ENCODE measurements around the gene ADAMTS16.

ADAMTS16 gene

GRCh38 chr5:5145651-5146529 lies 5.8 kb downstream of the ADAMTS16 start:
- no peak for DNase-seq

- DNase-seq, result no peak
Measured at GRCh38 chr5:5146530-5147160, 6.5 kb downstream of the ADAMTS16 start.

- no peak for DNase-seq
Measured at GRCh38 chr5:5149154-5149553, 9.0 kb downstream of the ADAMTS16 start.

- no peak for DNase-seq
Measured at GRCh38 chr5:5150667-5151066, 10.5 kb downstream of the ADAMTS16 start.

GRCh38 chr5:5154733-5155132 lies 14.6 kb downstream of the ADAMTS16 start:
- DNase-seq, result no peak

- DNase-seq, result no peak
Measured at GRCh38 chr5:5155617-5156016, 15.5 kb downstream of the ADAMTS16 start.

GRCh38 chr5:5156471-5157082 lies 16.4 kb downstream of the ADAMTS16 start:
- no peak for DNase-seq

- no peak for DNase-seq
Measured at GRCh38 chr5:5158472-5158895, 18.4 kb downstream of the ADAMTS16 start.

GRCh38 chr5:5159282-5160103 lies 19.4 kb downstream of the ADAMTS16 start:
- no peak for DNase-seq

GRCh38 chr5:5164163-5164562 lies 24.0 kb downstream of the ADAMTS16 start:
- no peak for DNase-seq

GRCh38 chr5:5165541-5166002 lies 25.4 kb downstream of the ADAMTS16 start:
- DNase-seq, result no peak

- no peak for DNase-seq
Measured at GRCh38 chr5:5169466-5169865, 29.3 kb downstream of the ADAMTS16 start.

GRCh38 chr5:5178136-5178535 lies 38.0 kb downstream of the ADAMTS16 start:
- DNase-seq, result no peak

GRCh38 chr5:5178580-5178979 lies 38.5 kb downstream of the ADAMTS16 start:
- no peak for DNase-seq

- DNase-seq, result no peak
Measured at GRCh38 chr5:5179079-5179478, 38.9 kb downstream of the ADAMTS16 start.

GRCh38 chr5:5179597-5179996 lies 39.5 kb downstream of the ADAMTS16 start:
- no peak for DNase-seq

- no peak for DNase-seq
Measured at GRCh38 chr5:5181650-5182324, 41.7 kb downstream of the ADAMTS16 start.

- DNase-seq, result no peak
Measured at GRCh38 chr5:5182508-5183188, 42.5 kb downstream of the ADAMTS16 start.

GRCh38 chr5:5183189-5183699 lies 43.1 kb downstream of the ADAMTS16 start:
- DNase-seq, result no peak

GRCh38 chr5:5183933-5184332 lies 43.8 kb downstream of the ADAMTS16 start:
- DNase-seq, result no peak

GRCh38 chr5:5188376-5189050 lies 48.4 kb downstream of the ADAMTS16 start:
- no peak for DNase-seq

Data from NCI-H1436 treated with DMSO at 0.1 percent for 48 hours (cell line).